Measurements from ENCODE around the gene PLXNA1. TPM values are rescaled to one million over a fixed set of nuclear protein-coding genes. Genes with fewer than 3 reads are reported as not detected.

Gene PLXNA1
- total RNA-seq, 1 donor from 2014 or later, result 55.2 TPM

- POLR2A ChIA-PET, result no interaction called here
- intact Hi-C loops (cut with micrococcal nuclease), result loop anchor here (10.0 kb wide), 1 partner anchor 105 kb away; no protein-coding TSS in a partner anchor
- Mint-ChIP-seq H3K4me1 (peaks cover 35% of the 10 kb centered on the region), H3K4me3 (no peak overlapping the region), H3K27ac (peak overlapping the region; percentile 37), H3K27me3 (no peaks in the 10 kb centered on the region), H3K9me3 (no peaks in the 10 kb centered on the region), H3K36me3 (ENCODE audit: low read depth) (no peaks in the 10 kb centered on the region)
- CTCF ChIA-PET, result interaction anchor here (1.4 to 1.8 kb wide), 3 partner anchors 14 to 22 kb away, joined by 5 to 7 read pairs (median 7); partner anchors contain the start of gene PLXNA1
- DNase-seq, result no peak
- ATAC-seq (ENCODE audit: low read depth), result no peak
- TF ChIP-seq CTCF (IDR thresholded peaks at IDR 0.05), result no peak
These were observed 22.9 kb upstream of the PLXNA1 start for GRCh38 chr3:126959921-126960603.

- POLR2A ChIA-PET, result interaction anchor here (0.6 to 2.8 kb wide), 4 partner anchors 10 to 67 kb away, joined by 3 to 20 read pairs (median 4); no protein-coding TSS in a partner anchor
- no peaks in the 10 kb centered on the region for H3K27me3 Mint-ChIP-seq
- CTCF ChIA-PET, result interaction anchor here (1.0 to 1.8 kb wide), 4 partner anchors 13 to 34 kb away, joined by 3 to 7 read pairs (median 6); partner anchors contain the start of gene PLXNA1
- peak; percentile 19 for ATAC-seq (ENCODE audit: low read depth)
- H3K4me3 Mint-ChIP-seq, result no peak overlapping the region
- H3K36me3 Mint-ChIP-seq (ENCODE audit: low read depth), result no peaks in the 10 kb centered on the region
- intact Hi-C loops (cut with micrococcal nuclease), result no loop called here
- H3K4me1 Mint-ChIP-seq, result peaks cover 29% of the 10 kb centered on the region
- TF ChIP-seq CTCF (IDR thresholded peaks at IDR 0.05), result no peak
- no peaks in the 10 kb centered on the region for H3K9me3 Mint-ChIP-seq
- no peak for DNase-seq
- peak overlapping the region; percentile 37 for H3K27ac Mint-ChIP-seq
These were observed 22.3 kb upstream of the PLXNA1 start for GRCh38 chr3:126960604-126960995.

- ATAC-seq (ENCODE audit: low read depth) (peak; percentile 97), DNase-seq (no peak)
- no peaks in the 10 kb centered on the region for H3K36me3 Mint-ChIP-seq (ENCODE audit: low read depth)
- H3K4me3 Mint-ChIP-seq, result no peak overlapping the region
- no peak for TF ChIP-seq CTCF (IDR thresholded peaks at IDR 0.05)
- H3K27ac Mint-ChIP-seq, result peak overlapping the region; percentile 24
- ChIA-PET CTCF (interaction anchor here (0.8 to 1.8 kb wide), 6 partner anchors 12 to 210 kb away, joined by 3 to 7 read pairs (median 4); partner anchors contain the start of gene PLXNA1), POLR2A (interaction anchor here (0.6 to 2.8 kb wide), 6 partner anchors 8 to 66 kb away, joined by 3 to 20 read pairs (median 4); no protein-coding TSS in a partner anchor)
- intact Hi-C loops (cut with micrococcal nuclease), result loop anchor here (1.0 kb wide), 1 partner anchor 11 kb away; no protein-coding TSS in a partner anchor
- H3K9me3 Mint-ChIP-seq, result no peaks in the 10 kb centered on the region
- peaks cover 22% of the 10 kb centered on the region for H3K4me1 Mint-ChIP-seq
- H3K27me3 Mint-ChIP-seq, result no peaks in the 10 kb centered on the region
These were observed 21.6 kb upstream of the PLXNA1 start for GRCh38 chr3:126961191-126961790.

GRCh38 chr3:126961791-126962461 lies 21.0 kb upstream of the PLXNA1 start:
- Mint-ChIP-seq H3K9me3 (no peaks in the 10 kb centered on the region), H3K4me1 (peaks cover 16% of the 10 kb centered on the region), H3K4me3 (no peak overlapping the region), H3K27ac (no peak overlapping the region), H3K27me3 (peaks cover 2% of the 10 kb centered on the region), H3K36me3 (ENCODE audit: low read depth) (no peaks in the 10 kb centered on the region)
- DNase-seq, result no peak
- no peak for TF ChIP-seq CTCF (IDR thresholded peaks at IDR 0.05)
- ChIA-PET CTCF (interaction anchor here (0.8 to 1.8 kb wide), 5 partner anchors 12 to 210 kb away, joined by 3 to 7 read pairs (median 3); partner anchors contain the start of gene PLXNA1), POLR2A (interaction anchor here (0.7 to 2.8 kb wide), 6 partner anchors 9 to 51 kb away, joined by 3 to 20 read pairs (median 5); no protein-coding TSS in a partner anchor)
- no peak for ATAC-seq (ENCODE audit: low read depth)
- intact Hi-C loops (cut with micrococcal nuclease), result loop anchor here (1.0 kb wide), 1 partner anchor 10 kb away; no protein-coding TSS in a partner anchor
